Upper lobe of right lung (tissue), 1 donor: ENCODE measurements around the gene MCM6. TPM values are rescaled to one million over a fixed set of nuclear protein-coding genes. Genes with fewer than 3 reads are reported as not detected.
"Not testable (repeated sequence)": the region's sequence is repeated elsewhere in the genome, so short reads cannot be mapped to it uniquely, and the experiment has no call there.

Experiments
- ATAC-seq: fragments of 200-7000 bp; cut with Tn5 transposase; one replicate; pipeline ENCODE4 v1.9.1; 2020; ENCODE audit warnings: mild to moderate bottlenecking, moderate library complexity
- DNase-seq: peaks from one replicate; pipeline ENCODE4 v3.0.0-alpha.2; 2020
- H3K27ac ChIP-seq: fragments of 200-600 bp; one replicate; pipeline ENCODE4 v1.8.0; 2022
- H3K27me3 ChIP-seq: fragments of 200-600 bp; one replicate; pipeline ENCODE4 v1.8.0; 2022; ENCODE audit warnings: mild to moderate bottlenecking
- H3K36me3 ChIP-seq: fragments of 200-600 bp; one replicate; pipeline ENCODE4 v1.8.0; 2022
- H3K4me1 ChIP-seq: fragments of 200-600 bp; one replicate; pipeline ENCODE4 v1.8.0; 2022
- H3K4me3 ChIP-seq: fragments of 200-600 bp; one replicate; pipeline ENCODE4 v1.8.0; 2022; ENCODE audit warnings: mild to moderate bottlenecking
- H3K9me3 ChIP-seq: fragments of 200-600 bp; one replicate; pipeline ENCODE4 v1.8.0; 2022
- intact Hi-C: fragments of 100-400 bp; cut with DNase I; formaldehyde crosslinking; loops from one replicate; pipeline ENCODE4 v1.11.0; 2022
- total RNA-seq: library from RNA; stranded (reverse); fragmentation: NEBNext Ultra II Directional; extraction: Animal tissue kit (Norgen Biotek cat#: 25700); gene quantifications from one replicate; pipeline ENCODE4 v1.2.1, GENCODE V29; 2021
- TF ChIP-seq, protein P1 (sequence below): fragments of 200-600 bp; IDR thresholded peaks from one replicate; pipeline ENCODE4 v1.8.0; 2022; ENCODE audit warnings: antibody characterized with exemption
- donor health status: DM: no; HTN: yes; CAD: no; lungs with severe emphysema.

The MCM6 gene
- total RNA-seq, 1 donor from 2014 or later, result 8.2 TPM

DNA sequence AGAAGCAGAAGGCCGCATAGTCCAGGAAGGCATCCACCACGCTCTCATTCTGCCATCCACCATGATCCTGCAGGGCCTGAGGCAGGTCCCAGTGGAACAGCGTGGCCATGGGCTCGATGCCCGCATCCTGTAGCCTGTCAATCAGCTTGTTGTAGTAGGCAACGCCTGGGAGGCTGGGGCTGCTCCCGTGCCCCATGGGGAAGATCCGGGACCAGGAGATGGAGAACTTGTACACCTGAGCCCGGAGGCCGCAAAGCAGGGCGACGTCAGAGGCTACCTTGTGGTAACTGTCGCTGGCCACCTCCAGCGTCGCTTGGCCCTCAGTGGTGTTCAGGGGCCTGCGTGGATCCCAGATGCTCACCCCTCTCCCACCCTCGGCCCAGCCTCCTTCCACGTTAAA lies 58.8 kb downstream of the MCM6 start:
- no peaks in the 10 kb centered on the region for H3K4me1 ChIP-seq
- H3K27me3 ChIP-seq, result no peaks in the 10 kb centered on the region
- H3K9me3 ChIP-seq, result no peaks in the 10 kb centered on the region
- no peak for DNase-seq
- H3K27ac ChIP-seq, result no peak overlapping the region
- H3K4me3 ChIP-seq, result no peak overlapping the region
- intact Hi-C loops, result no loop called here
- TF ChIP-seq, protein P1, sequence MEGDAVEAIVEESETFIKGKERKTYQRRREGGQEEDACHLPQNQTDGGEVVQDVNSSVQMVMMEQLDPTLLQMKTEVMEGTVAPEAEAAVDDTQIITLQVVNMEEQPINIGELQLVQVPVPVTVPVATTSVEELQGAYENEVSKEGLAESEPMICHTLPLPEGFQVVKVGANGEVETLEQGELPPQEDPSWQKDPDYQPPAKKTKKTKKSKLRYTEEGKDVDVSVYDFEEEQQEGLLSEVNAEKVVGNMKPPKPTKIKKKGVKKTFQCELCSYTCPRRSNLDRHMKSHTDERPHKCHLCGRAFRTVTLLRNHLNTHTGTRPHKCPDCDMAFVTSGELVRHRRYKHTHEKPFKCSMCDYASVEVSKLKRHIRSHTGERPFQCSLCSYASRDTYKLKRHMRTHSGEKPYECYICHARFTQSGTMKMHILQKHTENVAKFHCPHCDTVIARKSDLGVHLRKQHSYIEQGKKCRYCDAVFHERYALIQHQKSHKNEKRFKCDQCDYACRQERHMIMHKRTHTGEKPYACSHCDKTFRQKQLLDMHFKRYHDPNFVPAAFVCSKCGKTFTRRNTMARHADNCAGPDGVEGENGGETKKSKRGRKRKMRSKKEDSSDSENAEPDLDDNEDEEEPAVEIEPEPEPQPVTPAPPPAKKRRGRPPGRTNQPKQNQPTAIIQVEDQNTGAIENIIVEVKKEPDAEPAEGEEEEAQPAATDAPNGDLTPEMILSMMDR, result no peak
- H3K36me3 ChIP-seq, result no peaks in the 10 kb centered on the region
- no peak for ATAC-seq

DNA sequence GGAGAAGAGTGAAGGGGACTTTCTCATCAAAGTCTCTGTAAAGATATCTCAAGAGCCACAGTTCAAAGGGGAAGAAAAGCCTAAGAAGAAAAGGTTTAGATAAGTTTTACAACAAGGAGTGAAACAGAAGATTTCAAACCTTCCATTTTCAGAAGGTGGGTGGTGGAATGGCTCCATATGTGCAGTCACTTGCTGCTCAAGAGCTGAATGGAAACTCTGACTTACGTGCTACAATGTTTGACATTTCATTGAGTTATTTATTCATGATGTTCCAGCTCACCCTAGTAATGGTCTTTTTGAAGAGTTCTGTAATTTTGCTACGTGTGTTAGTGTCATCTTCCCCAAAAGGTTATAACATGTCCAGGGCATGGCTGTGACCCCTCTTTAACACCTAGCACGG lies 61.0 kb downstream of the MCM6 start:
- Histone ChIP-seq H3K36me3 (no peaks in the 10 kb centered on the region), H3K4me3 (no peak overlapping the region), H3K4me1 (no peaks in the 10 kb centered on the region), H3K27me3 (no peaks in the 10 kb centered on the region), H3K27ac (no peak overlapping the region), H3K9me3 (no peaks in the 10 kb centered on the region)
- ATAC-seq (no peak), DNase-seq (no peak)
- intact Hi-C loops, result no loop called here
- TF ChIP-seq, protein P1, result no peak

DNA sequence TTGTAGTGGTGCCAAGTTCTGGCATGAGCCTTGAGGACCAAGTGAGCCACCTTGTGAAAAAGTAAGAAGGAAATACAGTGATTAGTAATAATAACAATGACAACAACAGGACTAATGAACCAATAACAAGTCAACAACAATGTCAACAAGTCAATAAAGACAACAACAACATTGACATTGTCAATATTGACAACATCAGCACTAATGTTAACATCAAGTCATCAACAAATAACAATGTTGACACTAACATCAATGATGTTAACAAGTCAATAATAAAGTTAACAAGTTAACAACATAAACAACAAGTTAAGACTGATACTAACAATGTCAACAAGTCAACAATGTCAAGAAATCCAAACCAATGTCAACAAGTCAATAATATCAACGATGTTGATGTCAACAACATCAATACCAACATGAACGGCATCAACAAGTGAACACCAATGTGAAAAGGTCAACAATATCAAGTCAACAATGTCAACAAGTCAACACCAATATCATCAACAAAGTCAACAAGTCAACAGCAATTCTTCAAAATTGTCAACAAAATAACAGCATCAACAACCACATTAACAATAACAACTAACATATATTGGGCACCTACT lies 63.2 kb downstream of the MCM6 start:
- no peak overlapping the region for H3K4me3 ChIP-seq
- H3K9me3 ChIP-seq, result no peaks in the 10 kb centered on the region
- no peak for ATAC-seq
- TF ChIP-seq, protein P1, result no peak
- no peaks in the 10 kb centered on the region for H3K4me1 ChIP-seq
- no peaks in the 10 kb centered on the region for H3K36me3 ChIP-seq
- intact Hi-C loops, result no loop called here
- H3K27ac ChIP-seq, result no peak overlapping the region
- DNase-seq, result no peak
- H3K27me3 ChIP-seq, result no peaks in the 10 kb centered on the region

DNA sequence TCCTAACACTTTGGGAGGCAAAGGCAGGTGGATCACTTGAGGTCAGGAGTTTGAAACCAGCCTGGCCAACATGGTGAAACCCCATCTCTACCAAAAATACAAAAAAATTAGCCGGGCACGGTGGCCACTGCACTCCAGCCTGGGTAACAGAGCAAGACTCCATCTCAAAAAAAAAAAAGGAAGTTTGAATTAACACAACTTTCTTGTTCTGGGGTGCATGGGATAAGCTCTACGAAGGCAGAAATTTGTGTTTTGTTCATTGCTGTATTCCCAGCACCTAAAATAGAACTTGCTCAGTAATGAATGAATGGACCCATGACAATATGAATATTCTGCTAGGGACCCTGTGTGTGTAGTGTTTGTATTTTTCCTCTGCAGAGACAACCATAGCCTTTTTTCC lies 68.4 kb downstream of the MCM6 start:
- H3K9me3 ChIP-seq, intact Hi-C loops, H3K4me1 ChIP-seq, H3K4me3 ChIP-seq, H3K36me3 ChIP-seq, DNase-seq, H3K27me3 ChIP-seq, ATAC-seq, H3K27ac ChIP-seq: not testable (repeated sequence)

DNA sequence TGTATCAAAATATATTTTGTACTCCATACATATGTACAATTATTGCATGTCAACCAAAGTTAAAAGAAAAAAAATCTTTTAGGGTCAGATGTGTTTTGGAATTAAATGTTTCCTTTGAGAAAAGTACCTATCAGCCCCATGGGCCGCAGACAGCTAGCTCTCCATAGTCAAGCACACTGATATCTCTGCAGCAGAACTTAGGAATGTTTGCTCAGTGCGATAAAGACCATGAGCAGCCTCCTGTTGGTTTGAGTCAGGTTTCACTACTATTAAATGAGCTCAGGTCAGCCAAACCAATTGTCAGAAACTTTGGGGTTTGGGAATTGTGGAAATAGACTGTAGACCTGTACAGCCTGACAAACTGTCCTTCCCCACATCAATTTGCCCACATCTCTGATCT lies 73.0 kb downstream of the MCM6 start:
- intact Hi-C loops, result no loop called here
- ATAC-seq (peak; percentile 69), DNase-seq (no peak)
- H3K27me3 ChIP-seq, result no peaks in the 10 kb centered on the region
- no peak overlapping the region for H3K27ac ChIP-seq
- H3K9me3 ChIP-seq, result no peaks in the 10 kb centered on the region
- no peaks in the 10 kb centered on the region for H3K4me1 ChIP-seq
- TF ChIP-seq, protein P1, result no peak
- H3K4me3 ChIP-seq, result no peak overlapping the region
- no peaks in the 10 kb centered on the region for H3K36me3 ChIP-seq

DNA sequence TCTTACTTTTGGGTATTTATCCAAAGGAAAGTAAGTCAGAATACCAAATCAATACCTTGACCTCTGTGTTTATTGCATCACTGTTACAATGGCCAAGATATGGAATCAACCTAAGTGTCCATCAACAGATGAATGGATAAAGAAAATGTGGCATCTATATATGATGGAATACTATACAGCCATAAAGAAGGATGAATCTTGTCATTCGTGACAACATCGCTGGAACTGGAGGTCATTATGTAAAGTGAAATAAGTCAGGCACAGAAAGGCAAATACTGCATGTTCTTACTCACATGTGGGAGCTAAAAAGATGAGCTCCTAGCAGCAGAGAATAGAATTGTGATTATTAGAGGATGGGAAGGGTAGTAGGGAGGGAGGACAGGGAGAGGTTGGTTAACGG lies 73.9 kb downstream of the MCM6 start:
- Histone ChIP-seq H3K27me3 (no peaks in the 10 kb centered on the region), H3K9me3 (no peaks in the 10 kb centered on the region), H3K27ac (no peak overlapping the region), H3K36me3 (no peaks in the 10 kb centered on the region), H3K4me1 (no peaks in the 10 kb centered on the region), H3K4me3 (no peak overlapping the region)
- TF ChIP-seq, protein P1, result no peak
- ATAC-seq, result no peak
- DNase-seq, result no peak
- intact Hi-C loops, result no loop called here
